ENCODE data around the gene CBR3. TPM values are rescaled to one million over a fixed set of nuclear protein-coding genes. Genes with fewer than 3 reads are reported as not detected.
A peak's percentile ranks its signal among the peaks of the same experiment; 100 is the strongest.

Gene CBR3
- total and polyA plus RNA-seq, 4 donors: 0.23 to 9.0 (median 4.7) TPM

- DNase-seq: no peak
- Histone ChIP-seq H3K27ac (ENCODE audit: low read depth in 1 of 2, low read length in 1 of 2) (no peak overlapping the region), H3K4me3 (no peak overlapping the region)
These were observed 27.8 kb downstream of the CBR3 start for GRCh38 chr21:36162631-36163030.

GRCh38 chr21:36163750-36164741 lies 29.2 kb downstream of the CBR3 start:
- peak in 1 of 3 donors; percentile 21 for DNase-seq
- H3K27me3 ChIP-seq (ENCODE audit: control insufficient read depth in 3 of 3, insufficient read depth in 3 of 3, low read length in 2 of 3): no peaks in the 10 kb centered on the region
- no peak for ATAC-seq (ENCODE audit: insufficient read depth, low FRiP score)
- no peak overlapping the region for H3K4me3 ChIP-seq
- 50 to 52% methylated on average over 10 of the region's 10 CpGs for WGBS, 2 donors
- no peak overlapping the region for H3K9ac ChIP-seq (ENCODE audit: insufficient read depth in 1 of 2, low read length in 2 of 2)
- TF ChIP-seq CTCF (IDR thresholded peaks at IDR 0.05; ENCODE audit: control extremely low read depth, extremely low read depth): no peak
- no peak overlapping the region for H3K27ac ChIP-seq (ENCODE audit: low read depth in 1 of 2, low read length in 1 of 2)
- peaks cover 0 to 1% (median 0%) of the 10 kb centered on the region in 4 donors for H3K9me3 ChIP-seq (ENCODE audit: control insufficient read depth in 4 of 4, insufficient read depth in 3 of 4, low read length in 3 of 4)
- H3K4me1 ChIP-seq (ENCODE audit: control insufficient read depth in 5 of 5, insufficient read depth in 5 of 5, low read length in 5 of 5): peaks cover 0 to 5% (median 0%) of the 10 kb centered on the region in 5 donors
- peaks cover 0 to 7% (median 0%) of the 10 kb centered on the region in 4 donors for H3K36me3 ChIP-seq (ENCODE audit: control insufficient read depth in 4 of 4, insufficient read depth in 4 of 4, low read length in 4 of 4)

More at GRCh38 chr21:36162631-36163030, 27.8 kb downstream of the CBR3 start:
- Histone ChIP-seq H3K9ac (ENCODE audit: insufficient read depth in 1 of 2, low read length in 2 of 2) (no peak overlapping the region), H3K36me3 (ENCODE audit: control insufficient read depth in 4 of 4, insufficient read depth in 4 of 4, low read length in 4 of 4) (peaks cover 0 to 5% (median 0%) of the 10 kb centered on the region in 4 donors), H3K9me3 (ENCODE audit: control insufficient read depth in 4 of 4, insufficient read depth in 3 of 4, low read length in 3 of 4) (no peaks in the 10 kb centered on the region), H3K27me3 (ENCODE audit: control insufficient read depth in 3 of 3, insufficient read depth in 3 of 3, low read length in 2 of 3) (peaks cover 0 to 2% (median 0%) of the 10 kb centered on the region in 3 donors), H3K4me1 (ENCODE audit: control insufficient read depth in 5 of 5, insufficient read depth in 5 of 5, low read length in 5 of 5) (peaks cover 0 to 5% (median under 1%) of the 10 kb centered on the region in 5 donors)
- ATAC-seq (ENCODE audit: insufficient read depth, low FRiP score): no peak
- TF ChIP-seq CTCF (IDR thresholded peaks at IDR 0.05; ENCODE audit: control extremely low read depth, extremely low read depth): no peak
- 94% methylated on average over 5 of the region's 5 CpGs for WGBS, 2 donors

- H3K27me3 ChIP-seq (ENCODE audit: control insufficient read depth in 3 of 3, insufficient read depth in 3 of 3, low read length in 2 of 3): no peaks in the 10 kb centered on the region
- no peak for TF ChIP-seq CTCF (IDR thresholded peaks at IDR 0.05; ENCODE audit: control extremely low read depth, extremely low read depth)
- peaks cover 0 to 8% (median 0%) of the 10 kb centered on the region in 5 donors for H3K4me1 ChIP-seq (ENCODE audit: control insufficient read depth in 5 of 5, insufficient read depth in 5 of 5, low read length in 5 of 5)
- no peak for DNase-seq
- WGBS, 2 donors: 94 to 96% methylated on average over 11 of the region's 11 CpGs
- H3K4me3 ChIP-seq: no peak overlapping the region
- no peak for ATAC-seq (ENCODE audit: insufficient read depth, low FRiP score)
- H3K27ac ChIP-seq (ENCODE audit: low read depth in 1 of 2, low read length in 1 of 2): no peak overlapping the region
- H3K9me3 ChIP-seq (ENCODE audit: control insufficient read depth in 4 of 4, insufficient read depth in 3 of 4, low read length in 3 of 4): peaks cover 0 to 3% (median 0%) of the 10 kb centered on the region in 4 donors
- peaks cover 0 to 11% (median 0%) of the 10 kb centered on the region in 4 donors for H3K36me3 ChIP-seq (ENCODE audit: control insufficient read depth in 4 of 4, insufficient read depth in 4 of 4, low read length in 4 of 4)
- no peak overlapping the region for H3K9ac ChIP-seq (ENCODE audit: insufficient read depth in 1 of 2, low read length in 2 of 2)
These were observed 30.5 kb downstream of the CBR3 start for GRCh38 chr21:36165356-36165755.

All from lung (tissue), 12 donors.